ENCODE measurements around the gene BBIP1.
A peak's percentile ranks its signal among the peaks of the same experiment; 100 is the strongest.
"Not testable (repeated sequence)": the region's sequence is repeated elsewhere in the genome, so short reads cannot be mapped to it uniquely, and the experiment has no call there.

Gene BBIP1

DNA sequence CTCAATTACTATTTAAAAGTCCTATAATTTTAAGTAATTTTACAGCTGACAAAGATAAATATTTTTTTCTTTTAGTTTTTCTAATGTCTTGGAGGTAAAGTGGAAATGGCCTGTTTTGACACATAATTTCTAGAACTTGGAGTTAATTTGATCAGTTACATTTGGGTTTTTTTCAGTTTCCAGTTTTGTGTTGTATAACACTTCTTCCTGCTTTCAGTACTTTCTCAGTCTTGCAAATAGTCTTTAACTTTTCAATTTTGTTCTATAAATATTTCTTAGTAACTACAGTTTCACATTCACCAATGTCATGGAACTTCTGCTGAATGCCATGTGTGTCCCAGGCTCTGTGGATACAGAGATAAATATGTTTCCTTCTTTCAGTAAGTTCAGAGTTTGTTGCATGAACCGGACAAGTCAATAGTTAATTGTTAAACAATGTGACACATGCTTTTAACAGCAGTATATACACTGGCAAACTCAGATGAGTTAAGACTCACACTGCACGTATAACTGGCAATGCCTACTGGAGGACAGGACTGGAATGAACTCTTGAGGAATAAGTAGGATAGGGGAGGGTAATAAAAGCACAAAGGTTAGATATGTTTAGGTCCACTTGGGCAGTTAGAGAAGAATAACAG lies 5.0 kb upstream of the BBIP1 start:
- no peak for DNase-seq (ENCODE audit: low read depth)

GRCh38 chr10:110919971-110920881 lies 1.2 kb upstream of the BBIP1 start:
- no peak for DNase-seq (ENCODE audit: low read depth)

GRCh38 chr10:110919349-110919931 lies 460 bp upstream of the BBIP1 start, which contains the start of gene SHOC2:
TSS of gene SHOC2 (plus strand) at chr10:110919604. CDS start at chr10:110964359, 44,755 bp downstream.
- peak; percentile 99 for DNase-seq (ENCODE audit: low read depth)

- DNase-seq (ENCODE audit: low read depth): peak; percentile 66
These were observed 724 bp downstream of the BBIP1 start for GRCh38 chr10:110918269-110918642.

DNA sequence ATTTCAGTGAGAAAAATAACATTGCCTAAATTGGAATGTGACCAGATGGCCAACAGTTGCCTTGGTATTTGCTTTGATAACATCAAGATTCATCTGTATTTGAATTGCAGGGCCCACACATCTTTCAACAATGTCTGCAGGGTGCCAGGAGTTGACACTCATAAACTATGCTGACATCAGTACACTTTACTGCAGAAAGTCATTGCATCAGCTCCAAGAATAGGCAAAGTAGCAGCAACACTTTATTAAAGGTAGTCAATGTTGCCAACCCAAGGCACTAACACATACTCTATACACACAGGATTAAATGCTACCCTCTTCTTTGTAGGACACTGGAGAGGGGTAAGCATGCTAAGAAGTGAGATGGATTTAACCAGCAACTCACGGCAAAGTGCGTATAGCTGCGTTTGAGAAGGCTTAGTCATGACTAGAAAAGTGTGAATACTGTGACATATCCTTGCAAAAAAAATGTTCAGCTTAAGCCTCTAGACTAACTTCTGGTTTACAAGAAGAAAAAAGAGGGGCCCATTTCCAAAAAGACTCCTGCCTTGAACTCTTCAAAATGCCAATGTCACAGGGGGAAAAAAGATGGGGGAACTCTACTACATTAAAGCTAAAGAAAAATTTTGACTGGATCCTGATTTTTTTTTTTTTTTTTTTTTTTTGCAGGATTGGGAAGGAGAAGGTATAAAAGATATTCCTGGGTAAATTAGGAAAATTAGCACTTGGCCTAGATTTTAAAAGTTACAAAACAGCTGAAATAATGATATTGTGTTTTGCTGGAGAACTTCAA lies 2.2 kb downstream of the BBIP1 start:
- DNase-seq (ENCODE audit: low read depth): no peak

DNA sequence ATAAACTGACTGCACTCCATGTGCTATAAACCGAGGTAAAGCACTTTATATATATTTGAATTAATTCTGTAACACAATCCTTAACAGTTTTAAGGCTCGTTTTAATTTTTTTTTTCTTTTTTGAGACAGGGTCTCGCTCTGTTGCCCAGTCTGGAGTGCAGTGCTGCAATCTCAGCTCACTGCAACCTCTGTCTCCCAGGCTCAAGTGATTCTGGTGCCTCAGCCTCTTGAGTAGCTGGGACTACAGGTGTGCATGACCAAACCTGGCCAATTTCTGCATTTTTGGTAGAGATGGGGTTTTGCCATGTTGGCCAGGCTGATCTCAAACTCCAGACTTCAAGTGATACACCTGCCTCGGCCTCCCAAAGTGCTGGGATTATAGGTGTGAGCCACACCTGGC lies 3.4 kb downstream of the BBIP1 start:
- DNase-seq (ENCODE audit: low read depth): not testable (repeated sequence)

DNA sequence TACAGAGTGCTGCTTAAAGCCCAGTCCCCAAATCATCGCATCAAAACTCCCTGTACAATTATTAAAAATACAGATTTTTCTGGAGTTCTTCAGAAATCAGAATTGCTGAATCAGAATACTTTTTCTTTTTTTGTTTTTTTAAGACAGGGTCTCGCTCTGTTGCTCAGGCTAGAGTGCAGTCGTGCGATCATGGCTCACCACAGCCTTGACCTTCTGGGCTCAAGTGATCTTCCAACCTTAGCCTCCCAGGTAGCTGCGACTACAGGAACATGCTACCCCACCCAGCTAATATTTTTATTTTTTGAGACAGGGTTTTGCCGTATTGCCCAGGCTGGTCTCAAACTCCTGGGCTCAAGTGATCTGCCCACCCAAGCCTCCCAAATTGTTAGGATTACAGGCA lies 3.9 kb downstream of the BBIP1 start:
- DNase-seq (ENCODE audit: low read depth): no peak

GRCh38 chr10:110914431-110914830 lies 4.5 kb downstream of the BBIP1 start:
- no peak for DNase-seq (ENCODE audit: low read depth)

GRCh38 chr10:110912374-110912773 lies 6.6 kb downstream of the BBIP1 start:
- DNase-seq (ENCODE audit: low read depth): no peak

DNA sequence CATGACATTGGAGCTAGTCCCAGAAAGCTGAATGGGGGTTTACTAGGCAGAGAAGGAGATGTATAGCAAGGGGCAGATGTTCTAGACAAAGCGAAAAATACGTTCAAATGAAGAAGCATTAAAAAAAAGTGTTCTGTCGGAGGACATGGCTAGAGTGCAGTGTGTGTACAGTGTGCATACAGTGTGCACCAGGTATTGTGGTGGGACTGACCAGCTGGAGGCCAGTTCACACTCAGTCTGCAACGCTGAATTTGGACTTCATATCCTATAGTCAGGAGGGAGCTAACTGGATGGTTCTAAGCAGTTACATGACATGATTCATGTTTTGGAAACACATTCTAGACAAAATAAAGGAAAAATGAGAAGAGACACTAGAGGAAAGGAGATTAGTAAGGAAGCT lies 8.8 kb downstream of the BBIP1 start:
- DNase-seq (ENCODE audit: low read depth): no peak

- no peak for DNase-seq (ENCODE audit: low read depth)
These were observed 15.4 kb downstream of the BBIP1 start for GRCh38 chr10:110903280-110904278.

GRCh38 chr10:110901954-110902819 lies 16.8 kb downstream of the BBIP1 start:
- peak; percentile 44 for DNase-seq (ENCODE audit: low read depth)

GRCh38 chr10:110900983-110901382 lies 18.0 kb downstream of the BBIP1 start:
- no peak for DNase-seq (ENCODE audit: low read depth)

DNA sequence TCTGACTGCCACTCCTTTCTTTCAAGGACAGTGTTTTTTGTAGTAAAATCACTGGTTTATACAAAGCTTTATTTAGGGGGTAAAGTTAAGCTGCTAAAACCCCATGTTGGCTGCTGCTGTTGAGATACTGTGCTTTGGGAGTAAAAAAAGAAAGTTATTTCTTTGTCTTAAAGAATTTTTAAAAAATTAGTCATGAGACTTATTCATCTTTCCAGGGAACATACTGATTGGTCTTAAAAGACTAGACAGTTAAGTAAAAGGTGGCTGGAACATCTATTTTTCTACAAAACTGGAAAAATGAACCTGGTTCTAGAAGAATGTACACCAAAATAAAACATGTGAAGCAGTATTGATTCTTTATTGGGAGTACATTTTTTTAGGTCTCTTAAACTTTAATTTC lies 20.6 kb downstream of the BBIP1 start:
- no peak for DNase-seq (ENCODE audit: low read depth)

DNA sequence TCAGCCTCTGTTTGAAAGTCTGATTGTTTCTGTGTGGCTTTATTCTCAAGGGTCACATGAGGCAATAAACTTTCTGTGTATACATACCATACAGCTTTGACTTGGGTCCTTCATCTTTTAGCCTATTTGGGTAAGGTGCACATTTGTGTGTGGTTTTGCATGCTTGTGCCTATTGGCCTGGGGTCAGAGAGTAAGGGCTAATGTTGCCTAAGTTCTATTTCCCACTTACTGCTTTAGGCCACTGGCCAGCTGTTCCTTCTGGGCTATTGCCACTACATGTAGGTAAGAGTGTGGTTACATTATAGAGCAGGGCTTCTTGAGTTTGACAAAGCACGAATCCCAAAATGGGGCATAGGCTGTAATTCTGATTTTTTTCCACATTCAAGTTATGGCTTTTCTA lies 21.8 kb downstream of the BBIP1 start:
- DNase-seq (ENCODE audit: low read depth): no peak

DNA sequence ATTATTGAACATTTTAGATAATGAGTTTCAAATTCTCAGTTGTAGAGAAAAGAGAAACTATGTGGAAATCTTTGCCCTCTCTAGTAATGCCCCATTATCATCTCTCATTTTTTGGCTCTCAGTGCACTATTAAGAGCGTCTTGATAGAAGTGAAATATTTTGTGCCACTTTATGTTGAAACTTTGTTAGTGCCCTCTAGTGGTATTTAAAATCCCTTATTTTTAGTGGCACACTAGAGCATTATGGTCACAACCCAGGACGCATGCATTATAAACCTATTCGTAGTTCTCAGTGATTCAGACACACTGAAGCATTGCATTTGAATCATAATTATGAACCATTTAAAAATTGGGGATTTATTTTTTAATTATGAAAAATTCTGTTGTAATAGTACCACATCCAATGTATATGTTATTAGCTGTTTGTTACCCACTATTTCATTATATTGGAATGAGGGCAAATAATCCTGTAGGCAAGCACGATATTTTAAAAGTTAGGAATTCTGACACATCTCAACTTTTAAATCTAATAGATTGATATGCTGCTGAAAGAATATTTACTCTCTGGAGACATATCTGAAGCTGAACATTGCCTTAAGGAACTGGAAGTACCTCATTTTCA lies 25.3 kb downstream of the BBIP1 start:
- DNase-seq (ENCODE audit: low read depth): no peak

DNA sequence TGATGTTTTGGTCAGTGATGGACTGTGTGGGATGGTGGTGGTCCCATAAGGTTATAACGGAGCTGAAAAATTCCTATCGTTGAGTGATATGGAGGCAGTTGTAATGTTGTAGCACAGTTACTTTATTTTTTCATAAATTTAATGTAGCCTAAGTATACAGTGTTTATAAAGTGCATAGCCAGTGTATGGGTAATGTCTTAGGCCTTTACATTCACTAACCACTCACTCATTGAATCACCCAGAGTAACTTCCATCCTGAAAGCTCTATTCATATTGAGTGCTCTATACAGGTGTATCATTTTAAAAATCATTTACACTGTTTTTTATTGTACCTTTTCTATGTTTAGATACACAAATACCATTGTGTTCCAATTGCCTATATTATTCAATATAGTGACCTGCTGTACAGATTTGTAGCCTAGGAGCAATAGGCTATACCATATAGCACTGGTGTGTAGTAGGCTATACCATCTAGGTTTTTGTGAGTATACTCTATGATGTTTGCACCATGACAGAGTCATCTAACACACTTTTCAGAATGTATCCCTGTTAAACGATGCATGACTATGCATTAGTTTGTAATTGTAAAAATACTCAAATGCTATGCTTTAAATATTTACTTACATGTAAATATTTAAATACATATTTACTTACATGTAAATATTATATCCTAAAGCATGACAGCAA lies 26.2 kb downstream of the BBIP1 start:
- no peak for DNase-seq (ENCODE audit: low read depth)

DNA sequence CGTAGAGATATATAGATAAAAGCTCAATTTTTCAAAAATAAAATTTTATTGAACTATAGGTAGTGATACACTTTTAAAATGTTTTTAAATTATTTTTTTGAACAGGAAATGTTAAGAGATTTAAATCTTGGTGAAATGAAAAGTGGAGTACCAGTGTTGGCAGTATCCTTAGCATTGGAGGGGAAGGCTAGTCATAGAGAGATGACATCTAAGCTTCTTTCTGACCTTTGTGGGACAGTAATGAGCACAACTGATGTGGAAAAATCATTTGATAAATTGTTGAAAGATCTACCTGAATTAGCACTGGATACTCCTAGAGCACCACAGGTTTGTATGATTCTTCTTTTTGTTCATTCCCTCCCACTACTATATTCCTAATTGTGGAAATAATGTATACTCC lies 31.4 kb downstream of the BBIP1 start:
- no peak for DNase-seq (ENCODE audit: low read depth)
